Transverse colon (tissue), 4 donors: ENCODE measurements around the gene RBBP8NL. TPM values are rescaled to one million over a fixed set of nuclear protein-coding genes. Genes with fewer than 3 reads are reported as not detected.

ENCODE experiments used
- DNase-seq: peaks from one replicate; pipeline ENCODE4 v3.0.0-alpha.2; 2019
- H3K27ac ChIP-seq, 4 donors: fragments of 200-600 bp; sonication (generic); 2 replicates each; pipeline ENCODE4 v1.5.1; 2016 to 2018; ENCODE audit warnings: inconsistent platforms in 4 of 4
- H3K27me3 ChIP-seq: fragments of 200-600 bp; sonication (generic); 2 replicates; pipeline ENCODE4 v1.5.1; 2017; ENCODE audit warnings: inconsistent platforms
- H3K36me3 ChIP-seq, 4 donors: fragments of 200-600 bp; sonication (generic); 2 replicates each; pipeline ENCODE4 v1.5.1; 2017 to 2019; ENCODE audit warnings: inconsistent platforms in 4 of 4
- H3K4me1 ChIP-seq, 4 donors: fragments of 200-600 bp; sonication (generic); 2 replicates each; pipeline ENCODE4 v1.5.1; 2017 to 2020; ENCODE audit warnings: inconsistent platforms in 4 of 4
- H3K4me3 ChIP-seq, 4 donors: fragments of 200-600 bp; sonication (generic); 1 replicate in 1 of 4; 2 replicates in 3 of 4; pipeline versions ENCODE4 v1.5.1 to v1.6.1; 2017 to 2019; ENCODE audit warnings: inconsistent platforms in 4 of 4
- H3K9me3 ChIP-seq, 2 donors: fragments of 200-600 bp; sonication (generic); 2 replicates each; pipeline ENCODE4 v1.5.1; 2017 to 2019; ENCODE audit warnings: inconsistent platforms in 2 of 2
- CTCF ChIP-seq, 5 experiments: fragments of 200-600 bp in 3 of 5; fragments of 450-650 bp in 2 of 5; sonication (generic) in 3 of 5; IDR thresholded peaks; 1 replicate in 2 of 5; 2 replicates in 3 of 5; pipeline ENCODE4 v1.5.1; 2016 to 2017; ENCODE audit warnings: antibody characterized with exemption in 5 of 5, inconsistent platforms in 3 of 5, mild to moderate bottlenecking in 2 of 5, moderate library complexity in 1 of 5
- EP300 ChIP-seq: sonication (generic); formaldehyde crosslinking; IDR thresholded peaks from one replicate; pipeline ENCODE4 v1.6.1; 2017; ENCODE audit warnings: antibody characterized with exemption, low read depth
- POLR2A ChIP-seq: fragments of 450-650 bp; IDR thresholded peaks from one replicate; pipeline ENCODE4 v1.6.1; 2016; ENCODE audit warnings: antibody characterized with exemption, mild to moderate bottlenecking, moderate library complexity
- POLR2AphosphoS5 ChIP-seq, 3 donors: sonication (generic); formaldehyde crosslinking; IDR thresholded peaks; one replicate each; pipeline ENCODE4 v1.6.1; 2016; ENCODE audit warnings: antibody characterized with exemption in 3 of 3
- WGBS, 2 donors: methylation state at CpG; one replicate each; pipeline ENCODE4 v1.1.5; 2018; ENCODE audit warnings: low coverage in 1 of 2; 5-methylcytosine and 5-hydroxymethylcytosine counted together
- in situ Hi-C, 4 donors: fragments of 200-750 bp; cut with MboI; loops; one replicate each; pipeline versions ENCODE4 v1.15.0 to v1.15.1; 2017; ENCODE audit warnings: low sequenced_read_pairs in 3 of 4, low pct_ligation_motif_present in 1 of 4, low pct_unique_long_range_greater_than_20kb in 1 of 4
- intact Hi-C: fragments of 100-400 bp; cut with DNase I; formaldehyde crosslinking; loops from one replicate; pipeline ENCODE4 v1.15.1; 2023; ENCODE audit warnings: low total_unique reads
- total RNA-seq, 4 donors: library from RNA; depleted of rRNA; stranded (reverse); fragments of >200 nt; gene quantifications; one replicate each; pipeline ENCODE4 v1.1.0, GENCODE V29; 2016

RBBP8NL gene
- total RNA-seq, 4 donors from 2014 or later = 0.75 to 9.4 (median 4.3) TPM

GRCh38 chr20:62417981-62418708 is 9.2 kb downstream of the RBBP8NL start:
- no peaks in the 10 kb centered on the region for H3K27me3 ChIP-seq
- no peaks in the 10 kb centered on the region for H3K9me3 ChIP-seq
- no peak overlapping the region for H3K27ac ChIP-seq
- no peaks in the 10 kb centered on the region for H3K36me3 ChIP-seq
- intact Hi-C loops (loop anchor here (10.0 kb wide), 2 partner anchors 197 to 763 kb away; no protein-coding TSS in a partner anchor), in situ Hi-C loops (no loop called here)
- 73 to 81% methylated on average over 7 to 20 of the region's 25 CpGs for WGBS, 2 donors
- H3K4me3 ChIP-seq = no peak overlapping the region
- TF ChIP-seq POLR2A = no peak
- no peak for TF ChIP-seq CTCF (IDR thresholded peaks at IDR 0.05)
- TF ChIP-seq POLR2AphosphoS5 (IDR thresholded peaks at IDR 0.05) = no peak
- TF ChIP-seq EP300 = no peak
- H3K4me1 ChIP-seq = peaks cover 7 to 17% (median 15%) of the 10 kb centered on the region in 4 donors
- DNase-seq = no peak

GRCh38 chr20:62416651-62417637 is 10.4 kb downstream of the RBBP8NL start:
- Histone ChIP-seq H3K27ac (no peak overlapping the region), H3K4me3 (no peak overlapping the region), H3K27me3 (no peaks in the 10 kb centered on the region), H3K4me1 (peaks cover 7 to 28% (median 25%) of the 10 kb centered on the region in 4 donors), H3K9me3 (no peaks in the 10 kb centered on the region), H3K36me3 (no peaks in the 10 kb centered on the region)
- 80% methylated on average over 42 of the region's 43 CpGs; no CpG with 5 or more reads in 1 of the 2 donors for WGBS, 2 donors
- no peak for DNase-seq
- in situ Hi-C loops (no loop called here), intact Hi-C loops (loop anchor here (10.0 kb wide), 2 partner anchors 198 to 762 kb away; no protein-coding TSS in a partner anchor)
- no peak for TF ChIP-seq EP300
- TF ChIP-seq POLR2A = no peak
- TF ChIP-seq CTCF (IDR thresholded peaks at IDR 0.05) = no peak
- TF ChIP-seq POLR2AphosphoS5 (IDR thresholded peaks at IDR 0.05) = no peak

- H3K9me3 ChIP-seq = no peaks in the 10 kb centered on the region
Observed at GRCh38 chr20:62415354-62416111, 11.8 kb downstream of the RBBP8NL start.

More at GRCh38 chr20:62415354-62416111, 11.8 kb downstream of the RBBP8NL start:
- peaks cover 10 to 42% (median 37%) of the 10 kb centered on the region in 4 donors for H3K4me1 ChIP-seq
- H3K27me3 ChIP-seq = no peaks in the 10 kb centered on the region
- 75% methylated on average over 21 of the region's 24 CpGs; no CpG with 5 or more reads in 1 of the 2 donors for WGBS, 2 donors
- TF ChIP-seq EP300 = no peak
- no peak for TF ChIP-seq POLR2A
- no peak for TF ChIP-seq CTCF (IDR thresholded peaks at IDR 0.05)
- no peak for TF ChIP-seq POLR2AphosphoS5 (IDR thresholded peaks at IDR 0.05)
- no peak overlapping the region for H3K27ac ChIP-seq
- H3K36me3 ChIP-seq = no peaks in the 10 kb centered on the region
- DNase-seq = no peak
- in situ Hi-C loops (no loop called here), intact Hi-C loops (loop anchor here (10.0 kb wide), 2 partner anchors 199 to 761 kb away; no protein-coding TSS in a partner anchor)
- H3K4me3 ChIP-seq = no peak overlapping the region
